HCT116 (cell line): ENCODE data around the gene CACNG8. TPM values are rescaled to one million over a fixed set of nuclear protein-coding genes. Genes with fewer than 3 reads are reported as not detected.

ENCODE experiments used
- ATAC-seq: fragments of 200-7000 bp; cut with Tn5 transposase; 2 replicates; pipeline ENCODE4 v1.9.1; 2020; ENCODE audit warnings: mild to moderate bottlenecking, moderate library complexity
- BruUV-seq: library from RNA; stranded (reverse); fragments of 400-500 nt; replicated peaks from 2 replicates; lab custom pipeline; 2021; lab: Mats Ljungman, UMichigan
- CTCF ChIA-PET: fragments of 300-600 bp; sonication (Branson Sonifier 250); formaldehyde crosslinking; loops from one replicate; lab custom pipeline; 2021; ENCODE audit warnings: antibody characterized with exemption; lab: Charles Lee
- POLR2A ChIA-PET: fragments of 300-600, 350-600 bp; sonication (Branson Sonifier 250); formaldehyde crosslinking; loops from one replicate; lab custom pipeline; 2021; ENCODE audit warnings: antibody characterized with exemption; lab: Charles Lee
- RAD21 ChIA-PET, 2 experiments: fragments of 300-600 bp; sonication (Branson Sonifier 250); formaldehyde crosslinking; loops; one replicate each; lab custom pipeline; 2023; ENCODE audit warnings: low total read pairs in 2 of 2; ENCODE audit not compliant: uncharacterized antibody in 2 of 2, unreplicated experiment in 2 of 2, low non-redundant PET in 1 of 2; lab: Charles Lee
- DNase-seq: peaks from one replicate; pipeline ENCODE4 v3.0.0-alpha.2; 2010; ENCODE audit warnings: low read depth, low spot score
- H2AFZ ChIP-seq: fragments of 200-600 bp; shearing (Covaris generic), sonication (generic); 2 replicates; pipeline ENCODE4 v1.6.1; 2017; ENCODE audit warnings: low read depth, mixed run types, mixed read lengths, antibody characterized with exemption, low read length; ENCODE audit not compliant: poor library complexity, severe bottlenecking
- H3K27ac ChIP-seq: 2 replicates; pipeline ENCODE4 v1.5.1; 2012; ENCODE audit warnings: low read depth, low read length
- H3K27me3 ChIP-seq: fragments of 200-600 bp; sonication (generic); 2 replicates; pipeline ENCODE4 v1.6.1; 2016; ENCODE audit warnings: mixed run types, low read length, mixed read lengths; ENCODE audit not compliant: insufficient read depth
- H3K36me3 ChIP-seq, 2 experiments: fragments of 200-500 bp in 1 of 2; fragments of 200-600 bp in 1 of 2; sonication (Bioruptor generic) in 1 of 2; sonication (generic) in 1 of 2; 2 replicates each; pipeline versions ENCODE4 v1.5.1 to v1.6.1; 2014 to 2016; ENCODE audit warnings: low read length in 2 of 2, inconsistent platforms in 1 of 2, mixed read lengths in 1 of 2, mixed run types in 1 of 2; ENCODE audit not compliant: insufficient read depth in 2 of 2, control insufficient read depth in 1 of 2
- H3K4me1 ChIP-seq, 2 experiments: fragments of 200-600 bp in 1 of 2; sonication (generic) in 1 of 2; 2 replicates each; pipeline versions ENCODE4 v1.5.1 to v1.6.1; 2012 to 2017; ENCODE audit warnings: low read length in 2 of 2, inconsistent platforms in 1 of 2, mild to moderate bottlenecking in 1 of 2, mixed read lengths in 1 of 2, mixed run types in 1 of 2, moderate library complexity in 1 of 2; ENCODE audit not compliant: insufficient read depth in 2 of 2, control insufficient read depth in 1 of 2
- H3K4me2 ChIP-seq: fragments of 200-600 bp; sonication (generic); 2 replicates; pipeline ENCODE4 v1.6.1; 2017; ENCODE audit warnings: mixed run types, low read length, mixed read lengths
- H3K4me3 ChIP-seq, 2 experiments: fragments of 200-600 bp in 1 of 2; sonication (generic) in 1 of 2; replicated peaks in 1 of 2; 2 replicates each; pipeline ENCODE4 v1.5.1; 2011 to 2016; ENCODE audit warnings: low read length in 2 of 2, control low read depth in 1 of 2, low read depth in 1 of 2, mild to moderate bottlenecking in 1 of 2, mixed read lengths in 1 of 2, mixed run types in 1 of 2
- H3K79me2 ChIP-seq: fragments of 200-600 bp; sonication (generic); 2 replicates; pipeline ENCODE4 v1.6.1; 2017; ENCODE audit warnings: mild to moderate bottlenecking, mixed run types, low read length, moderate library complexity, mixed read lengths; ENCODE audit not compliant: insufficient read depth
- H3K9ac ChIP-seq: fragments of 200-600 bp; sonication (generic); 2 replicates; pipeline ENCODE4 v1.6.1; 2016; ENCODE audit warnings: low read length, mixed read lengths
- H3K9me2 ChIP-seq: fragments of 200-600 bp; sonication (generic), shearing (Covaris generic); 2 replicates; pipeline ENCODE4 v1.6.1; 2017; ENCODE audit warnings: mixed run types, mild to moderate bottlenecking, moderate library complexity; ENCODE audit not compliant: insufficient read depth
- H3K9me3 ChIP-seq, 2 experiments: fragments of 200-500 bp in 1 of 2; fragments of 200-600 bp in 1 of 2; sonication (Bioruptor generic) in 1 of 2; sonication (generic) in 1 of 2; 2 replicates each; pipeline ENCODE4 v1.6.1; 2014 to 2017; ENCODE audit warnings: low read length in 2 of 2, mixed read lengths in 2 of 2, inconsistent platforms in 1 of 2, low read depth in 1 of 2, mild to moderate bottlenecking in 1 of 2, mixed run types in 1 of 2, moderate library complexity in 1 of 2; ENCODE audit not compliant: control insufficient read depth in 1 of 2, insufficient read depth in 1 of 2
- H4K20me1 ChIP-seq: fragments of 200-600 bp; sonication (generic), shearing (Covaris generic); 2 replicates; pipeline ENCODE4 v1.6.1; 2017; ENCODE audit warnings: mixed run types, mild to moderate bottlenecking, moderate library complexity; ENCODE audit not compliant: insufficient read depth
- ATF3 ChIP-seq: IDR thresholded peaks from 2 replicates; pipeline ENCODE4 v1.6.1; 2012
- CBX3 ChIP-seq: IDR thresholded peaks from 2 replicates; pipeline ENCODE4 v1.6.1; 2012; ENCODE audit warnings: low read depth
- EZH2phosphoT487 ChIP-seq: fragments of 200-600 bp; IDR thresholded peaks from 2 replicates; pipeline ENCODE4 v1.6.1; 2018; ENCODE audit warnings: antibody characterized with exemption, borderline replicate concordance
- FOSL1 ChIP-seq: IDR thresholded peaks from 2 replicates; pipeline ENCODE4 v1.6.1; 2012; ENCODE audit warnings: low read depth
- MAX ChIP-seq: IDR thresholded peaks from 2 replicates; pipeline ENCODE4 v1.6.1; 2012
- POLR2A ChIP-seq: IDR thresholded peaks from 2 replicates; pipeline ENCODE4 v1.7.0; 2011; ENCODE audit warnings: borderline replicate concordance; ENCODE audit not compliant: insufficient read depth, insufficient read length; ENCODE audit errors: extremely low read depth
- POLR2AphosphoS5 ChIP-seq: IDR thresholded peaks from 2 replicates; pipeline ENCODE4 v1.6.1; 2011; ENCODE audit warnings: mild to moderate bottlenecking, low read depth, low read length, moderate library complexity
- REST ChIP-seq: IDR thresholded peaks from 2 replicates; pipeline ENCODE4 v1.6.1; 2012; ENCODE audit warnings: low read depth
- TCF7L2 ChIP-seq: IDR thresholded peaks from 2 replicates; pipeline ENCODE4 v1.7.0; 2011; ENCODE audit warnings: borderline replicate concordance, inconsistent platforms; ENCODE audit not compliant: insufficient read depth, insufficient read length; ENCODE audit errors: extremely low read depth
- YY1 ChIP-seq: IDR thresholded peaks from 2 replicates; pipeline ENCODE4 v1.6.1; 2011; ENCODE audit warnings: low read length, low read depth, moderate library complexity, mild to moderate bottlenecking; ENCODE audit not compliant: insufficient replicate concordance; ENCODE audit errors: extremely low read depth
- ZFX ChIP-seq: fragments of 450-650 bp; IDR thresholded peaks from 2 replicates; pipeline ENCODE4 v1.6.1; 2017
- intact Hi-C: fragments of 100-400 bp; cut with micrococcal nuclease; formaldehyde crosslinking; loops from 2 replicates; pipeline ENCODE4 v1.10.0; 2022
- total RNA-seq: library from RNA; stranded (reverse); gene quantifications from one replicate; pipeline ENCODE4 v1.2.1, GENCODE V29; 2021; ENCODE audit not compliant: unreplicated experiment

Gene CACNG8
- total RNA-seq, 1 experiment from 2014 or later, result 0.93 TPM

GRCh38 chr19:53989600-53990533, 27.1 kb downstream of the CACNG8 start:
- Histone ChIP-seq H3K9ac (no peak overlapping the region), H3K36me3 (no peaks in the 10 kb centered on the region), H3K79me2 (no peaks in the 10 kb centered on the region), H4K20me1 (no peaks in the 10 kb centered on the region), H3K9me3 (no peaks in the 10 kb centered on the region), H2AFZ (no peak overlapping the region), H3K4me3 (no peak overlapping the region), H3K27me3 (no peaks in the 10 kb centered on the region), H3K9me2 (no peaks in the 10 kb centered on the region), H3K27ac (no peak overlapping the region), H3K4me2 (no peak overlapping the region), H3K4me1 (peaks cover 0 to 11% of the 10 kb centered on the region in 2 experiments; a peak in 1 of 4 replicates)
- ATAC-seq (no peak), DNase-seq (no peak)
- TF ChIP-seq YY1 (no peak), CBX3 (no peak), POLR2AphosphoS5 (no peak), FOSL1 (no peak), EZH2phosphoT487 (no peak), POLR2A (no peak), MAX (no peak), TCF7L2 (no peak), REST (no peak), ATF3 (no peak), ZFX (no peak)
- RAD21 ChIA-PET, result interaction anchor here in 1 of 2 experiments (0.5 kb wide), 1 partner anchor 40 kb away, joined by 6 read pairs; no protein-coding TSS in a partner anchor
- CTCF ChIA-PET, result no interaction called here
- POLR2A ChIA-PET, result interaction anchor here (2.0 kb wide), 1 partner anchor 9 kb away, joined by 6 read pairs; no protein-coding TSS in a partner anchor
- intact Hi-C loops, result no loop called here
- no TSS peak for BruUV-seq
